Mesendoderm (in vitro differentiated cells): ENCODE data around the gene LCN10.
"Not testable (repeated sequence)": the region's sequence is repeated elsewhere in the genome, so short reads cannot be mapped to it uniquely, and the experiment has no call there.

ENCODE experiments used
- DNase-seq: peaks from one replicate; pipeline ENCODE4 v3.0.0; 2013
- H2AK5ac ChIP-seq: 2 replicates; pipeline ENCODE4 v1.6.1; 2013; ENCODE audit warnings: low read length, inconsistent platforms
- H2BK120ac ChIP-seq: 2 replicates; pipeline ENCODE4 v1.6.1; 2013; ENCODE audit warnings: low read depth, mild to moderate bottlenecking, low read length, moderate library complexity, mixed read lengths
- H2BK15ac ChIP-seq: replicated peaks from 2 replicates; pipeline ENCODE4 v1.6.1; 2013; ENCODE audit warnings: low read depth, mild to moderate bottlenecking, moderate library complexity
- H2BK5ac ChIP-seq: 2 replicates; pipeline ENCODE4 v1.6.1; 2013; ENCODE audit warnings: low read length, inconsistent platforms
- H3K18ac ChIP-seq: 2 replicates; pipeline ENCODE4 v1.6.1; 2013; ENCODE audit warnings: mild to moderate bottlenecking, low read length, mixed read lengths
- H3K23ac ChIP-seq: one replicate; pipeline ENCODE4 v1.6.1; 2013; ENCODE audit warnings: low read length
- H3K27ac ChIP-seq: 2 replicates; pipeline ENCODE4 v1.5.1; 2013; ENCODE audit warnings: low read depth, mild to moderate bottlenecking, inconsistent platforms, low read length, moderate library complexity
- H3K27me3 ChIP-seq: 2 replicates; pipeline ENCODE4 v1.6.1; 2013; ENCODE audit warnings: low read length, control low read depth, mild to moderate bottlenecking, inconsistent platforms; ENCODE audit not compliant: insufficient read depth, poor library complexity
- H3K36me3 ChIP-seq: 2 replicates; pipeline ENCODE4 v1.6.1; 2013; ENCODE audit warnings: low read length, inconsistent platforms; ENCODE audit not compliant: control insufficient read depth, insufficient read depth
- H3K4ac ChIP-seq: one replicate; pipeline ENCODE4 v1.6.1; 2013; ENCODE audit warnings: low read depth, mild to moderate bottlenecking, low read length, moderate library complexity
- H3K4me1 ChIP-seq: 2 replicates; pipeline ENCODE4 v1.6.1; 2013; ENCODE audit warnings: low read depth, low read length, inconsistent platforms; ENCODE audit not compliant: control insufficient read depth
- H3K4me2 ChIP-seq: 2 replicates; pipeline ENCODE4 v1.6.1; 2013; ENCODE audit warnings: low read length
- H3K4me3 ChIP-seq: 2 replicates; pipeline ENCODE4 v1.5.1; 2013; ENCODE audit warnings: mild to moderate bottlenecking, low read length
- H3K56ac ChIP-seq: one replicate; pipeline ENCODE4 v1.6.1; 2013; ENCODE audit warnings: low read length
- H3K79me1 ChIP-seq: 2 replicates; pipeline ENCODE4 v1.6.1; 2013; ENCODE audit warnings: low read length, inconsistent platforms
- H3K79me2 ChIP-seq: 2 replicates; pipeline ENCODE4 v1.6.1; 2013; ENCODE audit warnings: mild to moderate bottlenecking, low read length; ENCODE audit not compliant: control insufficient read depth, insufficient read depth
- H3K9ac ChIP-seq: 2 replicates; pipeline ENCODE4 v1.6.1; 2013; ENCODE audit warnings: low read length, inconsistent platforms
- H4K5ac ChIP-seq: one replicate; pipeline ENCODE4 v1.6.1; 2013; ENCODE audit warnings: low read length
- H4K8ac ChIP-seq: one replicate; pipeline ENCODE4 v1.6.1; 2013; ENCODE audit warnings: low read depth, mild to moderate bottlenecking, control low read depth, low read length, moderate library complexity
- WGBS: extraction: QIAGEN DNeasy Blood & Tissue Kit; methylation state at CpG from one replicate; pipeline ENCODE4 v1.1.7; 2013; ENCODE audit warnings: low lambda C conversion rate, missing lambda C conversion rate; ENCODE audit not compliant: insufficient coverage; ENCODE audit errors: extremely low coverage; 5-methylcytosine and 5-hydroxymethylcytosine counted together

Gene LCN10

DNA sequence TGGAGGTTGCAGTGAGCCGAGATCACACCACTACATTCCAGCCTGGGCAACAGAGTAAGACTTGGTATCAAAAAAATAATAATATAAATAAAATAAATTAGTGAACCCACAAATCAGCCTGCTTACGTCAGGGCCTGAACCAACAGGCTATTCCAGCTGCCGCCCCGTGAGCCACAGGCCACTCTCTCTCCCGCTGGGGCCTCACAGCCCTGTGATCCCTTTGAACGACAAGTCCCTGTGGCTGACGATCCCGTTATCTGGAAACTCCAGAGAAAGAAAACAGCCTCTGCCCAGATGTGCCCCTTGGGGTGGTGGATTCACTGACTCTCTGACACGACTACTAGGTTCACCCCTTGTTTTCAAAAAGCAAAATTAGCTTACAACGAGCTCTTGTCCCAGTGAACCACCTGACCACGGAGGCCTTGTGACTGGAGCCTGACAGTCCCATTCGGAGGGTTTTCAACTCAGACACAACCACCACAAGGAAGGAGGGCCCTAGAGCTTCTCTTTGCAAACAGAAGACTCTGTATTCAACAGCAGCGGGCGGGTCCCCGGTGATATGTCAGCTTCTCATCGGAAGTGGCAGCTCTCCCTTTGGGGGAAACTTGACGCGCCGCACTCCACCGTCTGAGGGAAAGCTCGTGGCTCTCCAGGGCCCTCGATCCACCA lies 34.8 kb downstream of the LCN10 start:
- Histone ChIP-seq H3K36me3 (no peaks in the 10 kb centered on the region), H2BK15ac (no peak overlapping the region), H3K27ac (no peak overlapping the region), H3K79me2 (no peaks in the 10 kb centered on the region), H3K9ac (no peak overlapping the region), H3K4me1 (no peaks in the 10 kb centered on the region), H3K27me3 (no peaks in the 10 kb centered on the region), H2BK5ac (no peak overlapping the region), H3K4me2 (no peak overlapping the region), H3K4ac (no peak overlapping the region), H3K18ac (no peak overlapping the region), H3K4me3 (no peak overlapping the region), H2AK5ac (no peak overlapping the region), H2BK120ac (no peak overlapping the region), H3K56ac (no peak overlapping the region), H3K79me1 (no peaks in the 10 kb centered on the region), H3K23ac (no peak overlapping the region), H4K5ac (no peak overlapping the region), H4K8ac (no peak overlapping the region)
- no peak for DNase-seq
- WGBS = no CpG with 5 or more reads among the region's 22 CpGs

DNA sequence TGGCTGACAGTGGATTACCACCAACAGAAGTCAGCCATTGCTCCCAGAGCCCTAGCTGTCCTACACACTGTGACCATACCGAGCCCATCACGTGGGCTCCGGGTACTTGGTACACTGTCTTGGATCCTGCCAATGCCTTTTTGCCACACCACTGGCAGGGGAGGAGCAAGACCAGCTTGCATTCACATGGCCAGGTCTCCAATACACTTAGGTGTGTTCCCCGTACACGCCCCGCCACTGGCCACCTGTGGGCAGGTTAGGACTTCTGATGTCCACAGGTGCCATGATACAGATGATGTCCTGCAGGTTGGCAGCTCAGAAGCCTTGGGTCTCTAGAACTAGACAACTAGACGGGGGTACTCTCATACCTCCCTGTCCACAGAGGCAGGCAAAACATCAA lies 35.7 kb downstream of the LCN10 start:
- Histone ChIP-seq H2BK15ac (no peak overlapping the region), H3K4me2 (no peak overlapping the region), H3K9ac (no peak overlapping the region), H3K4ac (no peak overlapping the region), H3K23ac (no peak overlapping the region), H2BK120ac (no peak overlapping the region), H4K5ac (no peak overlapping the region), H2AK5ac (no peak overlapping the region), H3K79me1 (no peaks in the 10 kb centered on the region), H3K27ac (no peak overlapping the region), H3K4me3 (no peak overlapping the region), H3K56ac (no peak overlapping the region), H3K27me3 (no peaks in the 10 kb centered on the region), H3K36me3 (no peaks in the 10 kb centered on the region), H3K18ac (no peak overlapping the region), H4K8ac (no peak overlapping the region), H3K79me2 (no peaks in the 10 kb centered on the region), H3K4me1 (no peaks in the 10 kb centered on the region), H2BK5ac (no peak overlapping the region)
- WGBS = no CpG with 5 or more reads among the region's 7 CpGs
- DNase-seq = no peak

DNA sequence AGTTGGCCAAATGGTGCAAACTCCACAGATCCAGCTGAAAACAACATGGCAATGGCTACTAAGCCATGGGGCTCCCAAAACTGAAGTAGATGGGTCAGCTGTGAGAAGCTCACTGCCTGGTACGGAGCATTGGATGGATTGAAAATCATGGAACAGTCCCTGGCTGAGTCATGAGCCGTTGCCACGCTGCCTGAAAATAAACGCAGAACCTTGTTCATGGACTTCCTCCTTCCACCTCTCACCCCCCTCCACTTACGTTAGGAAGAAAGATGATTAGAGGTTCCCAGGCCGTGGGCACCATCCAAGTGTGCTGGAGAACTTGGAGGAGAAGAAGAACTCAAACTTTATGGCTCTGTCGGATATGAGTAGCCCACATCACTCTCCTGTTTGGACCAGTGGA lies 37.2 kb downstream of the LCN10 start:
- H3K18ac ChIP-seq = no peak overlapping the region
- no peaks in the 10 kb centered on the region for H3K79me2 ChIP-seq
- H4K5ac ChIP-seq = no peak overlapping the region
- H2BK120ac ChIP-seq = no peak overlapping the region
- H4K8ac ChIP-seq = no peak overlapping the region
- no peaks in the 10 kb centered on the region for H3K36me3 ChIP-seq
- H2AK5ac ChIP-seq = no peak overlapping the region
- H3K27ac ChIP-seq = no peak overlapping the region
- no peaks in the 10 kb centered on the region for H3K27me3 ChIP-seq
- H2BK5ac ChIP-seq = no peak overlapping the region
- no peaks in the 10 kb centered on the region for H3K4me1 ChIP-seq
- DNase-seq = no peak
- H2BK15ac ChIP-seq = no peak overlapping the region
- H3K23ac ChIP-seq = no peak overlapping the region
- no peak overlapping the region for H3K4ac ChIP-seq
- H3K56ac ChIP-seq = no peak overlapping the region
- H3K4me2 ChIP-seq = no peak overlapping the region
- no peak overlapping the region for H3K9ac ChIP-seq
- no peak overlapping the region for H3K4me3 ChIP-seq
- WGBS = no CpG with 5 or more reads among the region's 7 CpGs
- no peaks in the 10 kb centered on the region for H3K79me1 ChIP-seq

DNA sequence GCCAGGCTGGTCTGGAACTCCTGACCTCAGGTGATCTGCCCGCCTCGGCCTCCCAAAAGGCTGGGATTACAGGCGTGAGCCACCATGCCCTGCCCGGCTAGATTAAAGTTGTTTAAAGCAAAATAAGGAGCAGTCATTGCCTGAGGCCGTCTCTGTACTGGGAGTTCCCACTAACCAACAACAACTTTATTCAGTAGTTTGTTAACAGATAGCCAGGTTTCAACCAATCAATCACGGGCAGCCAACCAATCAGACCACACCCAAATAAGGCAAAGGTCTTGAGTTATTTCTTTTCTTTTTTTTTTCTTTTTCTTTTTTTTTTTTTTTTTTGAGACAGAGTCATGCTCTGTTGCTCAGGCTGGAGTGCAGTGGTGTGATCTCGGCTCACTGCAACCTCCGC lies 38.0 kb downstream of the LCN10 start:
- H3K4ac ChIP-seq, H3K27ac ChIP-seq, H3K23ac ChIP-seq, H3K18ac ChIP-seq, H3K56ac ChIP-seq, H3K79me1 ChIP-seq, H3K27me3 ChIP-seq, H3K9ac ChIP-seq, H2BK15ac ChIP-seq, H2BK5ac ChIP-seq, H3K36me3 ChIP-seq, H3K79me2 ChIP-seq, H2AK5ac ChIP-seq, DNase-seq, H2BK120ac ChIP-seq, H4K5ac ChIP-seq, H3K4me2 ChIP-seq, H4K8ac ChIP-seq, H3K4me3 ChIP-seq, H3K4me1 ChIP-seq: not testable (repeated sequence)
- WGBS = no CpG with 5 or more reads among the region's 8 CpGs

GRCh38 chr9:136703276-136703860 lies 39.4 kb downstream of the LCN10 start:
- no peaks in the 10 kb centered on the region for H3K4me1 ChIP-seq
- H3K4ac ChIP-seq = no peak overlapping the region
- no peak overlapping the region for H2BK120ac ChIP-seq
- WGBS = no CpG with 5 or more reads among the region's 12 CpGs
- DNase-seq = no peak
- H3K18ac ChIP-seq = no peak overlapping the region
- no peak overlapping the region for H4K8ac ChIP-seq
- H2BK5ac ChIP-seq = no peak overlapping the region
- H4K5ac ChIP-seq = no peak overlapping the region
- H3K36me3 ChIP-seq = no peaks in the 10 kb centered on the region
- no peak overlapping the region for H3K23ac ChIP-seq
- H2AK5ac ChIP-seq = no peak overlapping the region
- H3K27me3 ChIP-seq = no peaks in the 10 kb centered on the region
- no peak overlapping the region for H3K27ac ChIP-seq
- H3K56ac ChIP-seq = no peak overlapping the region
- H3K4me2 ChIP-seq = no peak overlapping the region
- no peak overlapping the region for H3K9ac ChIP-seq
- H3K79me2 ChIP-seq = no peaks in the 10 kb centered on the region
- H2BK15ac ChIP-seq = no peak overlapping the region
- no peaks in the 10 kb centered on the region for H3K79me1 ChIP-seq
- H3K4me3 ChIP-seq = no peak overlapping the region

DNA sequence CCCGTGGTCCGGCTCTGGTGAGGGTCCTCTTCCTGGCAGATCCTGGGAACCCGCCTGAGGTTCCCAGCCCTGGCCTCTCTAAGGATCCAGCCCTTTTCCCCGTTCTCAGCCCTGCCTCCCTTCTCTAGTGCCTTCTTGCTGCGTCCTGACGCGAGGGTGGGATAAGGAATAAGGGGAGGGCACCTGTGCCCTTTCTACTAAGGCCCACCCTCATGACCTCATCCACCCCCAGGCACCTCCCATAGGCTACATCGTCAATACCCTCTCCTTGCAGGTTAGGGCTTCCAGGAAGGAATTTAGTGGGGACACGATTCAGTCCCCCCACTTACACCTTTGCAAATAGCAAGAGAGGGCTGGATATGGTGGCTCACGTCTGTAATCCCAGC lies 41.1 kb downstream of the LCN10 start:
- H3K9ac ChIP-seq = no peak overlapping the region
- no peak overlapping the region for H3K18ac ChIP-seq
- H3K4me2 ChIP-seq = no peak overlapping the region
- H3K79me2 ChIP-seq = no peaks in the 10 kb centered on the region
- no peak overlapping the region for H3K23ac ChIP-seq
- H3K4me1 ChIP-seq = peaks cover 2% of the 10 kb centered on the region
- no peaks in the 10 kb centered on the region for H3K79me1 ChIP-seq
- H3K4me3 ChIP-seq = no peak overlapping the region
- no peak overlapping the region for H3K27ac ChIP-seq
- H2BK5ac ChIP-seq = no peak overlapping the region
- no CpG with 5 or more reads among the region's 10 CpGs for WGBS
- H4K5ac ChIP-seq = no peak overlapping the region
- no peak overlapping the region for H2BK120ac ChIP-seq
- no peaks in the 10 kb centered on the region for H3K36me3 ChIP-seq
- no peak overlapping the region for H4K8ac ChIP-seq
- no peak overlapping the region for H2AK5ac ChIP-seq
- no peak overlapping the region for H3K4ac ChIP-seq
- no peak overlapping the region for H2BK15ac ChIP-seq
- no peak for DNase-seq
- H3K27me3 ChIP-seq = no peaks in the 10 kb centered on the region
- no peak overlapping the region for H3K56ac ChIP-seq
